IPS-18a (cell line): Measurements from ENCODE around the gene STX8.
A peak's percentile ranks its signal among the peaks of the same experiment; 100 is the strongest.
"Not testable (repeated sequence)": the region's sequence is repeated elsewhere in the genome, so short reads cannot be mapped to it uniquely, and the experiment has no call there.

Experiments
- H3K27ac ChIP-seq: one replicate; pipeline ENCODE4 v1.5.1; 2013; ENCODE audit warnings: low read length
- H3K27me3 ChIP-seq: one replicate; pipeline ENCODE4 v1.6.1; 2013; ENCODE audit warnings: mild to moderate bottlenecking, low read length; ENCODE audit not compliant: control insufficient read depth, insufficient read depth
- H3K36me3 ChIP-seq: one replicate; pipeline ENCODE4 v1.6.1; 2013; ENCODE audit warnings: low read depth, low read length; ENCODE audit not compliant: control insufficient read depth
- H3K4me1 ChIP-seq: one replicate; pipeline ENCODE4 v1.6.1; 2013; ENCODE audit warnings: low read depth, low read length; ENCODE audit not compliant: control insufficient read depth
- H3K4me3 ChIP-seq: one replicate; pipeline ENCODE4 v1.5.1; 2013; ENCODE audit warnings: low read length
- H3K9ac ChIP-seq: one replicate; pipeline ENCODE4 v1.6.1; 2013; ENCODE audit warnings: mild to moderate bottlenecking, low read length, moderate library complexity
- H3K9me3 ChIP-seq: one replicate; pipeline ENCODE4 v1.6.1; 2013; ENCODE audit warnings: low read depth, low read length; ENCODE audit not compliant: control insufficient read depth

Gene STX8

DNA sequence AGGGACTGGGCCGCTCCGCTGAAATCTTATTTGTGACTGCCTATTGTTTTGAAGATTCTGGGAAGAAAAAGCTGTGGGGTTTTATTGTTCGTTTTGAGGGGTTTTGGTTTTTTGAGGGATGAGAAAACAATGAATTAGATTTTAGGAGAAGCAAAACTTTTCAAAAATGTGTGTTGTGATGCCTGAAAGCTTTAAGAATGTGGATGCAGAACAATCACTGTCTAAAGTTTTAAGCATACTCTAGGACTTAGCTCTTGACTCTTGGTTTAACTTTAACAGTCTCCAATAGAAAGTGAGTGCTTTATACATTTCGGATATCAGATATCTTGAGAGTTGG lies 1.7 kb upstream of the STX8 start:
- peak overlapping the region; percentile 88 for H3K4me3 ChIP-seq
- H3K4me1 ChIP-seq, result peaks cover 7% of the 10 kb centered on the region
- H3K36me3 ChIP-seq, result no peaks in the 10 kb centered on the region
- H3K27ac ChIP-seq, result no peak overlapping the region
- no peaks in the 10 kb centered on the region for H3K9me3 ChIP-seq
- H3K9ac ChIP-seq, result no peak overlapping the region
- no peaks in the 10 kb centered on the region for H3K27me3 ChIP-seq

- no peaks in the 10 kb centered on the region for H3K27me3 ChIP-seq
- H3K27ac ChIP-seq, result no peak within 1 kb of the TSS
- H3K4me1 ChIP-seq, result peaks cover 7% of the 10 kb centered on the region
- no peaks in the 10 kb centered on the region for H3K36me3 ChIP-seq
- H3K4me3 ChIP-seq, result peak within 1 kb of the TSS; percentile 88
- peak within 1 kb of the TSS; percentile 69 for H3K9ac ChIP-seq
- H3K9me3 ChIP-seq, result no peaks in the 10 kb centered on the region
These were observed 1.1 kb upstream of the STX8 start, which contains the start of gene CFAP52 for GRCh38 chr17:9576521-9577372. CFAP52 (plus strand) TSS chr17:9576642; CDS start chr17:9576696, 54 bp downstream.

DNA sequence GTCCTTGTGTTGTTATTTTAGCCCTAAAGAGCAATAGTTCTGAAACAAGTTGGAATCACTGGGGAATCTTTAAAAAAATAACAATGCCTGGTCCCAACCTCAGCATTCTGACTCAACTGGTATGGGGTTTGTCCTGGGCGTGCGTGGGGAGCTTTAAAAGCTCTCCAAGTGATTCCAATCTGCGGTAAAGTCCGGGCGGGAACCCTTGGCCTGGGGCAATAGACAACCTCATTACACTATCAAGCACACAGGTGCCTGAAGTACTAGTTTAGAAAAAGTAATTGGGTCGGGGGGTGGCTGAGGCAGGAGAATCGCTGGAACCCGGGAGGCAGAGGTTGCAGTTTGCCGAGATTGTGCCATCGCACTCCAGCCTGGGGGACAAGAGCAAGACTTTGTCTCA lies 4.4 kb downstream of the STX8 start:
- H3K27me3 ChIP-seq, result no peaks in the 10 kb centered on the region
- peaks cover 4% of the 10 kb centered on the region for H3K36me3 ChIP-seq
- H3K4me1 ChIP-seq, result peaks cover 3% of the 10 kb centered on the region
- no peak overlapping the region for H3K9ac ChIP-seq
- H3K4me3 ChIP-seq, result no peak overlapping the region
- H3K9me3 ChIP-seq, result no peaks in the 10 kb centered on the region
- no peak overlapping the region for H3K27ac ChIP-seq

DNA sequence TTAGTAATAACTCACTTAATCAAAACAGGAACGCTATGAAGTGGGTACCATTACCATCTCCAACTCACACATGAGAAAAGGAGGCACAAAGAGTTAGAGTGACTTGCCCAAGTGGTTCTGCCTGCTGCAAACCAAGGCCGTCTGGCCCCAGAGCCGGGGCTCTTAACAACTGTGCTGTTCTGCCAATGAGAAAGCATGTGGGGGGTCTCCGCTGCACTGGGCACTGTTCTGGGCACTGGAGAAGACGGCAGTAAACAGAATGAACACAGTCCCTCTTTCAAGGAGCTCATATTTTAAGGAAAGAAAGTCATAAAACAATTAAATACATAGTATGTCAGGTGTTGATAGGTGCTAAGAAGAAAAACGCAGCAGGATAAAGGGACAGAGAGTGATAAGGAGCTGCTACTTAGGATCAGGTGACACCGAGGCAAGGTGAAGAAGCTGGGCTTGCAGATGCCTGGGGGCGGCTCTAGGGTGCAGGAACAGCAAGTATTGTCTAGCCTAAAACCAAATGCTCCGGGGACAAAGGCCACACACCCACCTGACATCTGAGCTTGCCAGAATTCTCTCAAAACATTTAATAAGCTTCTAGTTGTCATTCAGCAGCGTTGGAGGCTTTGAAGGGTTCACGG lies 6.5 kb downstream of the STX8 start:
- H3K9ac ChIP-seq, result no peak overlapping the region

GRCh38 chr17:9568004-9568403 lies 7.6 kb downstream of the STX8 start:
- no peaks in the 10 kb centered on the region for H3K4me1 ChIP-seq
- no peak overlapping the region for H3K4me3 ChIP-seq
- no peak overlapping the region for H3K9ac ChIP-seq
- H3K27ac ChIP-seq, result no peak overlapping the region
- no peaks in the 10 kb centered on the region for H3K9me3 ChIP-seq
- H3K36me3 ChIP-seq, result peaks cover 4% of the 10 kb centered on the region
- H3K27me3 ChIP-seq, result no peaks in the 10 kb centered on the region

More for the DNA sequence above, 6.5 kb downstream of the STX8 start:
- peaks cover 4% of the 10 kb centered on the region for H3K36me3 ChIP-seq
- no peaks in the 10 kb centered on the region for H3K4me1 ChIP-seq
- H3K27ac ChIP-seq, result no peak overlapping the region
- no peaks in the 10 kb centered on the region for H3K9me3 ChIP-seq
- no peak overlapping the region for H3K4me3 ChIP-seq
- H3K27me3 ChIP-seq, result no peaks in the 10 kb centered on the region

DNA sequence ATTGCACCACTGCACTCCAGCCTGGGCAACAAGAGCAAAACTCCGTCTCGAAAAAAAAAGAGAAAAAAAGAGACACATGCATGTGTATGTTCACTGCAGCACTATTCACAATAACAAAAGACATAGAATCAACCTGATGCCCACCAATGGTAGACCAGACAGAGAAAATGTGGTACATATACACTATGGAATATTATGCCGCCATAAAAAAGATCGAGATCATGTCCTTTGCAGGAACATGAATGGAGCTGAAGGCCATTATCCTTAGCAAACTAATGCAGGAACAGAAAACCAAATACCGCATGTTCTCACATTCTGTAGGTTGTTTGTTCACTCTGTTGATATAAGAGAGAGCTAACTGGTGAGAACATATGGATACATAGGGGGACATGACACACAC lies 8.9 kb downstream of the STX8 start:
- H3K4me1 ChIP-seq, H3K36me3 ChIP-seq, H3K27me3 ChIP-seq, H3K4me3 ChIP-seq, H3K9ac ChIP-seq, H3K27ac ChIP-seq, H3K9me3 ChIP-seq: not testable (repeated sequence)

GRCh38 chr17:9566067-9566466 lies 9.6 kb downstream of the STX8 start:
- no peaks in the 10 kb centered on the region for H3K9me3 ChIP-seq
- no peak overlapping the region for H3K27ac ChIP-seq
- H3K36me3 ChIP-seq, result peaks cover 4% of the 10 kb centered on the region
- no peak overlapping the region for H3K9ac ChIP-seq
- H3K4me3 ChIP-seq, result no peak overlapping the region
- H3K27me3 ChIP-seq, result no peaks in the 10 kb centered on the region
- no peaks in the 10 kb centered on the region for H3K4me1 ChIP-seq

GRCh38 chr17:9564104-9564503 lies 11.5 kb downstream of the STX8 start:
- Histone ChIP-seq H3K27me3 (no peaks in the 10 kb centered on the region), H3K9me3 (no peaks in the 10 kb centered on the region), H3K4me1 (no peaks in the 10 kb centered on the region), H3K36me3 (peaks cover 4% of the 10 kb centered on the region), H3K4me3 (no peak overlapping the region), H3K9ac (no peak overlapping the region), H3K27ac (no peak overlapping the region)

- H3K9me3 ChIP-seq, result no peaks in the 10 kb centered on the region
- H3K36me3 ChIP-seq, result no peaks in the 10 kb centered on the region
- no peak overlapping the region for H3K27ac ChIP-seq
- no peaks in the 10 kb centered on the region for H3K27me3 ChIP-seq
- H3K4me1 ChIP-seq, result no peaks in the 10 kb centered on the region
- no peak overlapping the region for H3K9ac ChIP-seq
- H3K4me3 ChIP-seq, result no peak overlapping the region
These were observed 17.8 kb downstream of the STX8 start for GRCh38 chr17:9557857-9558256.

- H3K36me3 ChIP-seq, result no peaks in the 10 kb centered on the region
- H3K27me3 ChIP-seq, result no peaks in the 10 kb centered on the region
- no peak overlapping the region for H3K27ac ChIP-seq
- no peaks in the 10 kb centered on the region for H3K9me3 ChIP-seq
- no peak overlapping the region for H3K9ac ChIP-seq
- no peak overlapping the region for H3K4me3 ChIP-seq
- no peaks in the 10 kb centered on the region for H3K4me1 ChIP-seq
These were observed 18.4 kb downstream of the STX8 start for GRCh38 chr17:9557161-9557755.

DNA sequence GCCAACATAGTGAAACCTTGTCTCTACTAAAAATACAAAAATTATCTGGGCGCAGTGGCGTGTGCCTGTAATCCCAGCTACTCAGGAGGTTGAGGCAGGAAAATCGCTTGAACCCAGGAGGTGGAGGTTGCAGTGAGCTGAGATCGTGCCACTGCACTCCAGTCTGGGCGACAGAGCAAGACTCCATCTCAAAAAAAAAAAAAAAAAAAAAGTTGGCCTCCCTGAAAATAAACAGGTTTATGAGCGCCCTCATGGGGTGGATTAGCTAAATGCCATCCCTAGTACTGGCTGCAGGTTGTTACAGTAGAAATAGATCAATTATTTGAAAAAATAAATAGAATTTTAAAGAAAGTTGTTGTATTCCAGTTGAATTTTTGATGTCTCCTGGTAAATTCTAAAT lies 20.9 kb downstream of the STX8 start:
- H3K4me3 ChIP-seq, H3K4me1 ChIP-seq, H3K27ac ChIP-seq, H3K9ac ChIP-seq, H3K36me3 ChIP-seq, H3K9me3 ChIP-seq, H3K27me3 ChIP-seq: not testable (repeated sequence)
